Ectodermal cell (in vitro differentiated cells): Measurements from ENCODE around the gene LRRC3. TPM values are rescaled to one million over a fixed set of nuclear protein-coding genes. Genes with fewer than 3 reads are reported as not detected.
A peak's percentile ranks its signal among the peaks of the same experiment; 100 is the strongest.

Experiments
- H3K27ac ChIP-seq: 2 replicates; pipeline ENCODE4 v1.7.0; 2013; ENCODE audit warnings: mild to moderate bottlenecking, low read depth, low read length; ENCODE audit not compliant: insufficient read depth, poor library complexity, severe bottlenecking
- H3K27me3 ChIP-seq: 2 replicates; pipeline ENCODE4 v1.7.0; 2013; ENCODE audit warnings: mild to moderate bottlenecking, low read length; ENCODE audit not compliant: insufficient read depth, control insufficient read depth, poor library complexity, severe bottlenecking
- H3K36me3 ChIP-seq: one replicate; pipeline ENCODE4 v1.7.0; 2013; ENCODE audit warnings: low read length; ENCODE audit not compliant: control insufficient read depth, insufficient read depth
- H3K4me1 ChIP-seq: one replicate; pipeline ENCODE4 v1.7.0; 2013; ENCODE audit warnings: low read length; ENCODE audit not compliant: control insufficient read depth, insufficient read depth
- H3K4me3 ChIP-seq: 2 replicates; pipeline ENCODE4 v1.7.0; 2013; ENCODE audit warnings: low read depth, low read length, control low read depth; ENCODE audit not compliant: insufficient read depth
- H3K9me3 ChIP-seq: 2 replicates; pipeline ENCODE4 v1.7.0; 2013; ENCODE audit warnings: mild to moderate bottlenecking, low read length, moderate library complexity; ENCODE audit not compliant: control insufficient read depth
- WGBS, 2 experiments: methylation state at CpG; one replicate each; pipeline ENCODE4 v1.1.7; 2013; ENCODE audit warnings: missing lambda C conversion rate in 2 of 2; 5-methylcytosine and 5-hydroxymethylcytosine counted together
- polyA plus RNA-seq, 4 experiments: library from polyadenylated mRNA; stranded (reverse); fragments of 50-300 nt; gene quantifications; one replicate each; pipeline ENCODE4 v1.2.3, GENCODE V29; 2013

The LRRC3 gene, protein sequence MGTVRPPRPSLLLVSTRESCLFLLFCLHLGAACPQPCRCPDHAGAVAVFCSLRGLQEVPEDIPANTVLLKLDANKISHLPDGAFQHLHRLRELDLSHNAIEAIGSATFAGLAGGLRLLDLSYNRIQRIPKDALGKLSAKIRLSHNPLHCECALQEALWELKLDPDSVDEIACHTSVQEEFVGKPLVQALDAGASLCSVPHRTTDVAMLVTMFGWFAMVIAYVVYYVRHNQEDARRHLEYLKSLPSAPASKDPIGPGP
- 5.1 TPM for polyA plus RNA-seq (2013, experiment 1 of 4)
- 5.1 TPM for polyA plus RNA-seq (2013, experiment 2 of 4)
- 4.0 TPM for polyA plus RNA-seq (2013, experiment 3 of 4)
- 4.7 TPM for polyA plus RNA-seq (2013, experiment 4 of 4)

DNA sequence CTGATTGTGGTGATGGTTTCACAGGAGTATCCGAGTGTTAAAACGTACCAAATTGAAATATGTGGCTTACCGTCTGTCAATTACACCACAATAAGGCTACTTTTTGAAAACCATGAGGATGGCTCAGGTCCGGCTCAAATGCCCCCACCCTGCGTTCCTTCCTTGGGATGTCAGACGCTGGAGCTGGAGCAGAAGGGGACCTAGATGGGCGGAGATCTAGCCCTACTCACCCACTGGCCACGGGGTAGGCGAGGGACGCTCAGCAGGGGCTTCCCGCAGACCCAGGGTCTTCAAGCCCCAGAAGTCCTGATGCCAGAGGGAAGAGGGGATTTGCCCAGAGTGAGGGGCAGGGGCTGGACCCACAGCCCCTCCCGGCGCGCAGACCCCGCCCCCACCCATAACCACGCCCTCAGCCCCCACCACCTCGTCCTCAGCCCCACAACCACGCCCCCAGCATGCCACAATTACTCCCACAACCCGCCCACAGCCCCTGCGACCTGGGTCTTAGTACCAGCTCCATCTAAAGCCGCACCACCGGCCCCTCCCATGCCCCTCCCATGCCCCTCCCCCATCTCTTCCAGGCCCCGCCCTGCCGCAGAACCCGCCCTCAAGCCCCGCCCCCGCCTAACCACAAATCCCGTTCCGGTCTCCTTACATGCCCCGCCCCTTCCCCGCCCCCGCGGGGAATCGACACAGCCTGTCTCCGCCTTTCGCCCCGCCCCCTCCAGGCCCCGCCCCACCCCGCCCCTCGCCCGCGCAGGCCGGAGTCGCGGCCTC lies at the start of gene LRRC3:
TSS of gene LRRC3 (plus strand) at position 764 of the 777 bp plus-strand sequence. CDS start 1,135 bp downstream, outside the sequence.
- no peak within 1 kb of the TSS for H3K27ac ChIP-seq
- WGBS, 2 experiments: 5 to 7% methylated on average over 42 to 45 of the region's 45 CpGs
- peaks cover 3% of the 10 kb centered on the region for H3K9me3 ChIP-seq
- H3K4me3 ChIP-seq: peak within 1 kb of the TSS; percentile 59
- peaks cover 14% of the 10 kb centered on the region for H3K27me3 ChIP-seq
- H3K36me3 ChIP-seq: no peaks in the 10 kb centered on the region
- H3K4me1 ChIP-seq: no peaks in the 10 kb centered on the region

DNA sequence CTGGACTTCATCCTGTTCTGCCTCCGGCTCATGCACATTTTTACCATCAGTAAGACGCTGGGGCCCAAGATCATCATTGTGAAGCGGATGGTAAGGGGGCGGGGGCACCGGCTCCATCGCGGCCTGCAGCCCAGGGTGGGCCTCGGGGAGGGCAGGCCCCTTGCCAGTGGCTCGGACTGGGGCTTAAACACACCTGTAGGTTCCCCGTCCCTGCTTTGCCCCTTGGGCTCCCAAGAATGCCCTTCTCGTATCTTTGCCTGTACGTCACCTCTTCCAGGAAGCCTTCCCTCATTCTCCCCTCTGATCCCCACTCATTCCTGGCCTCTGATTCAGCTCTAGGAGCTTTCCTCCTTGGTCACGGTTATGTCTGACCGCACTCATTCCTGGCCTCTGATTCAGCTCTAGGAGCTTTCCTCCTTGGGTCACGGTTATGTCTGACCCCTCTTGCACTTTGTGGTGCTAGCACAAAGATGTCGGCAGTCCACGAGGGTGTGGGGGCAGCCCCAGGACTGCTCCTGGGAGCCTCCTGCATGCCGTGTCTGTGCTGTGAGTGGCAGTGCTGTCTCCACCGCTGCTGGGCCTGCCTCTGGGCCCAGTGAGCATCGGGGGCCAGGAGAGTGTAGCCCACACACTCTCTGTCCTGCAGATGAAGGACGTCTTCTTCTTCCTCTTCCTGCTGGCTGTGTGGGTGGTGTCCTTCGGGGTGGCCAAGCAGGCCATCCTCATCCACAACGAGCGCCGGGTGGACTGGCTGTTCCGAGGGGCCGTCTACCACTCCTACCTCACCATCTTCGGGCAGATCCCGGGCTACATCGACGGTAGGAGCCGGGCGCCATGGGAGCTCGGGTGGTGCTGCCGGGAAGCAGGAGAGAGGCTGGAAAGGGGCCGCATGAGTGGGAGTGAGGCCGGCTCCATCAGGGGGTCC lies 49.1 kb upstream of the LRRC3 start:
- Histone ChIP-seq H3K4me1 (no peaks in the 10 kb centered on the region), H3K4me3 (no peak overlapping the region), H3K27ac (no peak overlapping the region), H3K9me3 (no peaks in the 10 kb centered on the region), H3K27me3 (no peaks in the 10 kb centered on the region), H3K36me3 (no peaks in the 10 kb centered on the region)
- 87 to 88% methylated on average over 37 of the region's 37 CpGs for WGBS, 2 experiments

DNA sequence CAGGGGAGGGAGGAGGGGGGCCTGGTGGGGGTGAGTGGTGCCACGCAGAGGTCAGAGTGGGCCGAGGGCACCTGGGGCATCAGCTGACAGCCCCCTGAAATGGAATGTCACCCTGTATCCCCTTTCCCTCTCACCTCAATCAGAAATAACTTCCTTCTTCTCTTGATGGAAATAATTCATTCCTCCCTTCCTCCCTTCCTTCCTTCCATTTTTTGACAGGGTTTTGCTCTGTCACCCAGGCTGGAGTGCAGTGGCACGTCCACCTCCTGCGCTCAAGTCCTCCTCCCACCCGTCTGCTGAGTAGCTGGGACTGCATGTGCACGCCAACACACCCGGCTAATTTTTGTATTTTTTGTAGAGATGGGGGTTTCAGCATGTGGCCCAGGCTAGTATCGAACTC lies 48.4 kb upstream of the LRRC3 start:
- Histone ChIP-seq H3K9me3 (no peaks in the 10 kb centered on the region), H3K36me3 (no peaks in the 10 kb centered on the region), H3K27ac (no peak overlapping the region), H3K27me3 (no peaks in the 10 kb centered on the region), H3K4me1 (no peaks in the 10 kb centered on the region), H3K4me3 (no peak overlapping the region)
- WGBS, 2 experiments: 88 to 94% methylated on average over 8 of the region's 8 CpGs

DNA sequence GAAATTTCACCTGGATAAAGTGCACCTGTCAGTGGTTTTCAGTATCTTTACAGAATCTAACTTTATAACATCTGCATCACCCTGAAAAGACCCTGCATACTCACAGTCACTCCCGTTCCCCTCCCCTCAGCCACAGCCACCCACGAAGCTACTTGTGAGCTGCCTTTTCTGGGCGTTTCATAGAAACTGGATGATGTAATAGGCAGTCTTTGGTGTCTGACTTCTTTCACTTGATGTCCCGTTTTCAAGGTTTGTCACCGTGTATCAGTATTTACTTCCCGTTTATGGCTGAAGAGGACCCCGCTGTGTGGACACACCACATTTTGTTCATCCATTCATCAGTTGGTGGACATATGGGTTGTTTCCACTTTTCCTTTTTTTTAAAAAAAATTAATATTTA lies 47.8 kb upstream of the LRRC3 start:
- H3K4me1 ChIP-seq: no peaks in the 10 kb centered on the region
- H3K9me3 ChIP-seq: no peaks in the 10 kb centered on the region
- no peak overlapping the region for H3K27ac ChIP-seq
- H3K36me3 ChIP-seq: no peaks in the 10 kb centered on the region
- no peaks in the 10 kb centered on the region for H3K27me3 ChIP-seq
- 80 to 88% methylated on average over 7 of the region's 7 CpGs for WGBS, 2 experiments
- H3K4me3 ChIP-seq: no peak overlapping the region

DNA sequence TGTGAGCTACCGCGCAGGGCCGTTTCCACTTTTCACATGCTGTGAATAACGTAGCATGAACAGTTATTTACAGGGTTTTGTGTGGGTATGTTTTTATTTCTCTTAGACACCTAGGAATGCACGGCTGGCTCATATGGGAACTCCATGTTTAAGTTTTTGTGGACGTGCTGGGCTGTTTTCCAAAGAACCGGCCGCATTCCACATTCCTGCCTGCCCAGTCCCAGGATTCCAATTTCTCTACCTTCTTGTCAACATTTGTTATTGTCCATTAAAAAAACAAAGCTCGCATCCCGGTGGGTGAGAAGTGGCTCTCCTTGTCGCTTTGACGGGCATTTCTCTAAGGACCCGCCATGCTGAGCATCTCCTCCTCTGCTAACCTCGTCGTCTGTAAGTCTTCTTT lies 47.1 kb upstream of the LRRC3 start:
- no peak overlapping the region for H3K27ac ChIP-seq
- no peaks in the 10 kb centered on the region for H3K4me1 ChIP-seq
- H3K27me3 ChIP-seq: no peaks in the 10 kb centered on the region
- H3K9me3 ChIP-seq: no peaks in the 10 kb centered on the region
- 91 to 92% methylated on average over 15 of the region's 15 CpGs for WGBS, 2 experiments
- no peak overlapping the region for H3K4me3 ChIP-seq
- no peaks in the 10 kb centered on the region for H3K36me3 ChIP-seq

DNA sequence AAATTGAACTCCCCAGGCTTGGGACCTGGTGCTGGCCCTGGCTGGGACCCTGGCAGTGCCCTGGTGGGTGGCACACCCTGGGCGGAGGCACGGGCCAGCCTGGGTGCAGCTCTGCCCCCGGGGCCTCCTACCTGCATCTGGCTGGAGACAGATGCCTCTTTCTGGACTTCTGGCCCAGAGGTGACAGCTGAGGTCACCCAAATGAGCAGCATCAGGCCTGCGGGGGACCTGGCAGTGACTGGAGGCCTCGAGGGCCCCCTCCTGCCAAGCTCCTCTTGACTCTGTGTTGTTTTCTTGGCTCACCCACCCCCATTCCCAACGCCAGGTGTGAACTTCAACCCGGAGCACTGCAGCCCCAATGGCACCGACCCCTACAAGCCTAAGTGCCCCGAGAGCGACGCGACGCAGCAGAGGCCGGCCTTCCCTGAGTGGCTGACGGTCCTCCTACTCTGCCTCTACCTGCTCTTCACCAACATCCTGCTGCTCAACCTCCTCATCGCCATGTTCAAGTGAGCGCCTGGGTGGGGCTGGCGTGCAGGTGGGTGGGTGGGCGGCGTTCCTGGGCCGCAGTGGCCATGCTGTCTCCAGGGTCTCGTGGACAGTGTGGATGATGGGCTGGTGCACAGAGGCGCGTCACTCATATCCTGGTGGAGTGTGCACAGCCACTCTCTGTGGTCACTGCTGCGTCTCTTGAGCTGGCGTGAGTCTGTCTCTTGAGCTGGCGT lies 41.6 kb upstream of the LRRC3 start:
- WGBS, 2 experiments: 95 to 96% methylated on average over 27 of the region's 27 CpGs
- Histone ChIP-seq H3K27ac (no peak overlapping the region), H3K27me3 (no peaks in the 10 kb centered on the region)

DNA sequence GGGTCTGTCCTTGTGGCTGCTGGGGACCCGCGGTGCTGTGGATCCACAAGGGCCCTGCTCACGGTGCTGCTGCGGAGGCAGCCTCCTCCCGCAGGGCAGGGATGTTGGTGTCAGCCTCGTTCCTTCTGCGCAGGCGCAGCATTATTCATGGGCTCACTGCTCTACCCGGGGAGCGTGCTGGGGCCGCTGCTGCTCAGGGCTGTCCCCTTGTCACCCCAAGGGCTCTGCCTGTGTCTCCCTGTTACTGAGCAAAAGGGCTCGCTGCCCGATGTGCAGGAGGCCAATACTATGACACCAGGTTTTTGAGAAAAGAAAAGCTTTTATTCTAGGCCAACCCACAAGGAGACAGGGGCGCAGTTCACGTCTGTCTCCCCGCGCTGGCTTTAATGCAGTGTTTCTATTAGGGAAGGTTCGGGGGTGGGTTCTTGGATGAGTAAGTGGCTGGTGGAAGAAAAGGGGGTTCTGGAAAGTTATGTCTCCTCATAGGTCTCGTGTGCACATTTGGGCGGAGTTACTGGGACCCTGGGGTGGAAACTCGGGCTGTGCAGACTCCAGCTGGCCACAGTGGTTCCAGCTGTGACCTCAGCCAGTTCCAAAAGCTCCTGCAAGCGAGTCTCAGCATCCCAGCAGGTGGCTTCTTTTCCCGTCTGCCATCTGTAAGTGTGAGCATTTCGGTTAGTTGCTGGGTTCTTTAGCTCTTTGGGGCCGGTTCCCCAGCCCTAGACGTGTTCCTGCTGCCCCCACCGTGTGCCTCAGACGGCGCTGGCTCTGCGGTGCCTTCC lies 40.8 kb upstream of the LRRC3 start:
- H3K27ac ChIP-seq: no peak overlapping the region
- no peaks in the 10 kb centered on the region for H3K27me3 ChIP-seq
- no peaks in the 10 kb centered on the region for H3K36me3 ChIP-seq
- no peak overlapping the region for H3K4me3 ChIP-seq
- peaks cover 5% of the 10 kb centered on the region for H3K4me1 ChIP-seq
- 85% methylated on average over 30 of the region's 30 CpGs for WGBS, 2 experiments
- H3K9me3 ChIP-seq: no peaks in the 10 kb centered on the region

More for the DNA sequence above, 41.6 kb upstream of the LRRC3 start:
- Histone ChIP-seq H3K9me3 (no peaks in the 10 kb centered on the region), H3K4me1 (peaks cover 5% of the 10 kb centered on the region), H3K4me3 (no peak overlapping the region), H3K36me3 (no peaks in the 10 kb centered on the region)

DNA sequence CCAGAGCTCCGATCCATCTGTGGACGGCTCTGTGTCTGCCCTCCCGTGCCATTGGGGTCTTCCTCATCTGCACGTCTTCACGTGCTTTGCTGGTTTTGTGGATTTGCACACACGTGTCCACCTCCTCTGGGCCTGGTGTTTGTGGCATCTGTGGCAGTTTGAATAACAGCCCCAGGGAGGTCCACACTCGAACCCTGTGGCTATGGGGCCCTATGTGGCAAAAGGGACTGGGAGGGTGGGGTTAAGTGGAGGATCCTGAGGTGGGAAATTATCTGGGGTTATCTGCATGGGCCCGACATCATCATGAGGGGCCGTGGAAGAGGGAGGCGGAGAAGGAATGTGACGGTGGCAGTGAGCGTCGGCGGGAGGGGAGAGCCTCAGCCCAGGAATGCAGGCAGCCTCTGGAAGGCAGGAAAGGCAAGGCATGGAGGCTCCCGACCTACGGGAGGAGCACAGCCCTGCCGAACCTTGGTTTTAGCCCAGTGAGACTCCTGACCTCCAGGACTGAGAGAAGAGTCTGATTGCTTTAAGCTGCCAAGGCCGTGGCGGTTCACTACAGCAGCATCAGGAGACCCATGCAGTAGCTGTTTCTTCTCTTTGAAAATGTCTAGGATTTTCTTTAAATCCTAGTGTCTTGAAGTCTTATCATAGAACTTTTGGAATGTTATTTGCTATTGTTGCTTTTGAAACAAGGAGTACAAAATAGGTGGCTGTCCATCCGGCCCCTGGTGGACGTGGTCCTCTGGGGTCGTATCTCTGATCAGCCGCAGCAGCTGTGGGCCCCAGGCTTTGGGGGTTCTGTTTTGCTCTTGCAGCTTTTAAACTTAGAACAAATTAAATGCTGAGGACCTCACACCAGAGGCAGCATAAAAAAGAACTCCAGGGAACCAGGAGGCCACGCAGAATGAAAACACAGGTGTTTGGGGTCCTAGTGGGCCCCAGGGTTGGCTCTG lies 40.0 kb upstream of the LRRC3 start:
- Histone ChIP-seq H3K4me1 (peaks cover 5% of the 10 kb centered on the region), H3K4me3 (no peak overlapping the region), H3K27ac (no peak overlapping the region), H3K27me3 (no peaks in the 10 kb centered on the region), H3K9me3 (no peaks in the 10 kb centered on the region), H3K36me3 (no peaks in the 10 kb centered on the region)
- 74 to 76% methylated on average over 24 of the region's 24 CpGs for WGBS, 2 experiments
